HEK293 (cell line): ENCODE measurements around the gene MMP1.

Source experiments
- EGR2 ChIP-seq: fragments of 450-650 bp; formaldehyde crosslinking; IDR thresholded peaks from 2 replicates; pipeline ENCODE4 v1.5.1; 2016; ENCODE audit warnings: low read depth, missing biosample characterization, missing genetic modification characterization
- YY1 ChIP-seq: fragments of 450-650 bp; formaldehyde crosslinking; IDR thresholded peaks from 2 replicates; pipeline ENCODE4 v1.5.1; 2018; ENCODE audit warnings: missing biosample characterization, missing genetic modification characterization
- ZBTB10 ChIP-seq: fragments of 450-650 bp; formaldehyde crosslinking; IDR thresholded peaks from 2 replicates; pipeline ENCODE4 v1.5.1; 2016; ENCODE audit warnings: missing biosample characterization, missing genetic modification characterization
- ZBTB17 ChIP-seq: fragments of 450-650 bp; formaldehyde crosslinking; IDR thresholded peaks from 2 replicates; pipeline ENCODE4 v1.5.1; 2016; ENCODE audit warnings: missing biosample characterization, missing genetic modification characterization
- ZBTB20 ChIP-seq: fragments of 450-650 bp; formaldehyde crosslinking; IDR thresholded peaks from 2 replicates; pipeline ENCODE4 v1.5.1; 2016; ENCODE audit warnings: missing biosample characterization, missing genetic modification characterization
- ZBTB48 ChIP-seq: fragments of 450-650 bp; formaldehyde crosslinking; IDR thresholded peaks from 2 replicates; pipeline ENCODE4 v1.5.1; 2016; ENCODE audit warnings: missing biosample characterization, missing genetic modification characterization
- ZNF280D ChIP-seq: fragments of 450-650 bp; formaldehyde crosslinking; IDR thresholded peaks from 2 replicates; pipeline ENCODE4 v1.5.1; 2016; ENCODE audit warnings: missing biosample characterization, missing genetic modification characterization
- ZNF518A ChIP-seq: fragments of 450-650 bp; formaldehyde crosslinking; conservative IDR thresholded peaks from 2 replicates; pipeline ENCODE4 v1.5.1; 2016; ENCODE audit warnings: low read depth, missing biosample characterization, missing genetic modification characterization
- ZNF580 ChIP-seq: fragments of 450-650 bp; formaldehyde crosslinking; IDR thresholded peaks from 2 replicates; pipeline ENCODE4 v1.5.1; 2016; ENCODE audit warnings: missing biosample characterization, missing genetic modification characterization
- ZXDB ChIP-seq: fragments of 450-650 bp; formaldehyde crosslinking; IDR thresholded peaks from 2 replicates; pipeline ENCODE4 v1.5.1; 2016; ENCODE audit warnings: missing biosample characterization, missing genetic modification characterization

MMP1 gene

GRCh38 chr11:102746746-102747578 lies 51.0 kb downstream of the MMP1 start (continued):
- peak; percentile 80 for TF ChIP-seq ZBTB17
- TF ChIP-seq ZNF280D (tag by site-specific recombination): 0 out of 2 replicates have a peak, but pooled peaks have one; percentile 24
- peak; percentile 66; the same call in 1 of the 2 replicates for TF ChIP-seq ZBTB20 (tag by site-specific recombination)
- TF ChIP-seq ZBTB48: peak; percentile 94
- TF ChIP-seq ZXDB (tag by site-specific recombination): 0 out of 2 replicates have a peak, but pooled peaks have one; percentile 41
- TF ChIP-seq ZNF580 (tag by site-specific recombination): 0 out of 2 replicates have a peak, but pooled peaks have one; percentile 14
- TF ChIP-seq ZNF518A (tag by site-specific recombination): peak; percentile 42; the same call in 1 of the 2 replicates
- peak; percentile 52; the same call in 1 of the 2 replicates for TF ChIP-seq YY1 (tag by site-specific recombination)
- TF ChIP-seq EGR2: 0 out of 2 replicates have a peak, but pooled peaks have one; percentile 23
- TF ChIP-seq ZBTB10 (tag by site-specific recombination): 0 out of 2 replicates have a peak, but pooled peaks have one; percentile 43
